H1 (cell line): ENCODE data around the gene MTF1. TPM values are rescaled to one million over a fixed set of nuclear protein-coding genes. Genes with fewer than 3 reads are reported as not detected.

Experiments used
- CTCF ChIA-PET: fragments of 300-600 bp; sonication (Branson Sonifier 250); formaldehyde crosslinking; loops from one replicate; lab custom pipeline; 2021; ENCODE audit not compliant: partially characterized antibody; lab: Charles Lee
- POLR2A ChIA-PET: fragments of 300-600 bp; sonication (Branson Sonifier 250); formaldehyde crosslinking; loops from one replicate; lab custom pipeline; 2021; ENCODE audit warnings: inconsistent platforms; ENCODE audit not compliant: partially characterized antibody; lab: Charles Lee
- DNase-seq, 2 experiments: peaks; one replicate each; pipeline versions ENCODE4 v3.0.0 to v3.0.0-alpha.2; 2010 to 2022; ENCODE audit warnings: low spot score in 2 of 2, low read depth in 1 of 2, mixed read lengths in 1 of 2
- FAIRE-seq: peaks from 2 replicates; lab custom pipeline; 2011; peaks lifted over from hg19 to GRCh38; lab: Jason Lieb, UNC
- H2AFZ ChIP-seq: 2 replicates; pipeline ENCODE4 v1.8.1; 2012; ENCODE audit warnings: low read length, inconsistent platforms
- H2AK5ac ChIP-seq: 2 replicates; pipeline ENCODE4 v1.6.1; 2013; ENCODE audit warnings: low read depth, low read length
- H2BK120ac ChIP-seq: replicated peaks from 2 replicates; pipeline ENCODE3; 2013; ENCODE audit warnings: low read depth, low read length, inconsistent platforms
- H2BK12ac ChIP-seq: 2 replicates; pipeline ENCODE4 v1.6.1; 2013; ENCODE audit warnings: low read depth, low read length
- H2BK15ac ChIP-seq: 2 replicates; pipeline ENCODE4 v1.6.1; 2013; ENCODE audit warnings: low read length
- H2BK20ac ChIP-seq: 2 replicates; pipeline ENCODE4 v1.6.1; 2013; ENCODE audit warnings: low read length
- H2BK5ac ChIP-seq: 2 replicates; pipeline ENCODE4 v1.6.1; 2013; ENCODE audit warnings: low read depth, low read length
- H3K14ac ChIP-seq: 2 replicates; pipeline ENCODE4 v1.6.1; 2013; ENCODE audit warnings: inconsistent platforms; ENCODE audit not compliant: insufficient read length
- H3K18ac ChIP-seq: 2 replicates; pipeline ENCODE4 v1.6.1; 2013; ENCODE audit warnings: low read length; ENCODE audit errors: extremely low read depth
- H3K23ac ChIP-seq: 2 replicates; pipeline ENCODE4 v1.6.1; 2013; ENCODE audit warnings: inconsistent platforms; ENCODE audit not compliant: insufficient read length
- H3K23me2 ChIP-seq: 2 replicates; pipeline ENCODE4 v1.6.1; 2013; ENCODE audit warnings: low read depth, low read length
- H3K27ac ChIP-seq: 2 replicates; pipeline ENCODE4 v1.6.1; 2011; ENCODE audit warnings: low read depth, low read length, inconsistent platforms
- H3K27me3 ChIP-seq, 4 experiments: replicated peaks in 1 of 4; 1 replicate in 1 of 4; 2 replicates in 3 of 4; pipeline versions ENCODE4 v1.6.1 to v1.8.1; 2011 to 2013; ENCODE audit warnings: low read length in 3 of 4, mild to moderate bottlenecking in 3 of 4, inconsistent platforms in 2 of 4, mixed read lengths in 2 of 4, moderate library complexity in 1 of 4; ENCODE audit not compliant: control insufficient read depth in 3 of 4, insufficient read depth in 3 of 4; ENCODE audit errors: extremely low read depth in 1 of 4
- H3K36me3 ChIP-seq, 4 experiments: 2 replicates each; pipeline versions ENCODE4 v1.6.1 to v1.8.1; 2011 to 2013; ENCODE audit warnings: mild to moderate bottlenecking in 4 of 4, low read length in 3 of 4, moderate library complexity in 2 of 4, control low read depth in 1 of 4, inconsistent platforms in 1 of 4; ENCODE audit not compliant: insufficient read depth in 4 of 4, control insufficient read depth in 2 of 4
- H3K4ac ChIP-seq: replicated peaks from 2 replicates; pipeline ENCODE3; 2013; ENCODE audit warnings: low read length, low read depth, mixed read lengths, inconsistent platforms; ENCODE audit not compliant: insufficient read length
- H3K4me1 ChIP-seq, 4 experiments: replicated peaks in 1 of 4; 1 replicate in 1 of 4; 2 replicates in 3 of 4; pipeline versions ENCODE4 v1.6.1 to v1.8.1; 2011 to 2013; ENCODE audit warnings: low read length in 3 of 4, inconsistent platforms in 2 of 4, mixed read lengths in 1 of 4; ENCODE audit not compliant: insufficient read depth in 4 of 4, control insufficient read depth in 3 of 4
- H3K4me2 ChIP-seq, 2 experiments: 2 replicates each; pipeline versions ENCODE4 v1.6.1 to v1.8.1; 2011 to 2013; ENCODE audit warnings: low read depth in 2 of 2, low read length in 2 of 2, control low read depth in 1 of 2, inconsistent platforms in 1 of 2, mild to moderate bottlenecking in 1 of 2; ENCODE audit not compliant: insufficient read depth in 1 of 2
- H3K4me3 ChIP-seq, 4 experiments: fragments of 200-600, 300-600 bp in 1 of 4; sonication (generic), shearing (Covaris generic), sonication (Bioruptor Twin) in 1 of 4; 2 replicates each; pipeline versions ENCODE4 v1.5.1 to v1.8.1; 2011 to 2016; ENCODE audit warnings: low read length in 4 of 4, low read depth in 3 of 4, control low read depth in 2 of 4, inconsistent platforms in 2 of 4, mild to moderate bottlenecking in 2 of 4, mixed read lengths in 1 of 4, moderate library complexity in 1 of 4; ENCODE audit not compliant: insufficient read depth in 2 of 4; ENCODE audit errors: extremely low read depth in 1 of 4
- H3K56ac ChIP-seq: replicated peaks from 2 replicates; pipeline ENCODE3; 2013; ENCODE audit warnings: low read depth, mild to moderate bottlenecking, mixed read lengths, low read length, inconsistent platforms; ENCODE audit not compliant: insufficient read length
- H3K79me1 ChIP-seq: 2 replicates; pipeline ENCODE4 v1.6.1; 2013; ENCODE audit warnings: low read depth, low read length, control low read depth
- H3K79me2 ChIP-seq, 2 experiments: 2 replicates each; pipeline versions ENCODE4 v1.6.1 to v1.8.1; 2012 to 2013; ENCODE audit warnings: low read length in 2 of 2, mild to moderate bottlenecking in 2 of 2, inconsistent platforms in 1 of 2; ENCODE audit not compliant: insufficient read depth in 2 of 2, control insufficient read depth in 1 of 2
- H3K9ac ChIP-seq, 4 experiments: replicated peaks in 1 of 4; 1 replicate in 1 of 4; 2 replicates in 3 of 4; pipeline versions ENCODE4 v1.6.1 to v1.8.1; 2011 to 2013; ENCODE audit warnings: low read depth in 3 of 4, low read length in 3 of 4, control low read depth in 2 of 4, mild to moderate bottlenecking in 2 of 4, moderate library complexity in 2 of 4, inconsistent platforms in 1 of 4; ENCODE audit errors: extremely low read depth in 1 of 4
- H3K9me3 ChIP-seq, 2 experiments: 2 replicates each; pipeline versions ENCODE4 v1.6.1 to v1.8.1; 2012 to 2013; ENCODE audit warnings: mild to moderate bottlenecking in 2 of 2, moderate library complexity in 2 of 2, control low read depth in 1 of 2, inconsistent platforms in 1 of 2, low read depth in 1 of 2, low read length in 1 of 2, mixed read lengths in 1 of 2; ENCODE audit not compliant: insufficient read depth in 2 of 2
- H4K20me1 ChIP-seq, 2 experiments: replicated peaks in 1 of 2; 2 replicates each; pipeline versions ENCODE3 to v1.8.1; 2011 to 2013; ENCODE audit warnings: inconsistent platforms in 2 of 2, low read length in 2 of 2, mild to moderate bottlenecking in 1 of 2; ENCODE audit not compliant: insufficient read depth in 2 of 2, control insufficient read depth in 1 of 2
- H4K5ac ChIP-seq: 2 replicates; pipeline ENCODE4 v1.6.1; 2013; ENCODE audit warnings: low read length, low read depth, mixed read lengths, inconsistent platforms; ENCODE audit not compliant: insufficient read length
- H4K8ac ChIP-seq: 2 replicates; pipeline ENCODE4 v1.8.0; 2013; ENCODE audit warnings: mild to moderate bottlenecking, moderate library complexity, low read length, inconsistent platforms; ENCODE audit not compliant: insufficient read depth; ENCODE audit errors: extremely low read depth
- H4K91ac ChIP-seq: replicated peaks from 2 replicates; pipeline ENCODE3; 2013; ENCODE audit warnings: low read length, mixed read lengths, inconsistent platforms; ENCODE audit not compliant: insufficient read length
- CBX8 ChIP-seq: fragments of 300-800, 300-1000 bp; sonication (generic); IDR thresholded peaks from 2 replicates; pipeline ENCODE4 v1.7.1; 2016; ENCODE audit warnings: low read depth, low read length, borderline replicate concordance
- CEBPB ChIP-seq: IDR thresholded peaks from 2 replicates; pipeline ENCODE4 v1.6.1; 2012; ENCODE audit warnings: low read depth, low read length
- WGBS, 2 experiments: shearing (Covaris generic) in 1 of 2; methylation state at CpG; one replicate each; pipeline versions ENCODE4 v1.1.6 to v1.1.7; 2013 to 2015; ENCODE audit warnings: low lambda C conversion rate in 2 of 2, mixed read lengths in 2 of 2, inconsistent platforms in 1 of 2, low coverage in 1 of 2, missing lambda C conversion rate in 1 of 2; ENCODE audit not compliant: insufficient replicate concordance in 2 of 2, insufficient coverage in 1 of 2, insufficient read length in 1 of 2; ENCODE audit errors: extremely low coverage in 1 of 2, missing lambda C conversion rate in 1 of 2; 5-methylcytosine and 5-hydroxymethylcytosine counted together
- polyA plus RNA-seq, 7 experiments: library from polyadenylated mRNA; depleted of rRNA in 3 of 7; stranded (reverse) in 5 of 7; unstranded in 2 of 7; fragments of >200 nt in 5 of 7; fragments of 200-250 nt in 2 of 7; gene quantifications; 1 replicate in 5 of 7; 2 replicates in 1 of 7; 4 replicates in 1 of 7; pipeline versions ENCODE4 v1.2.1 to v1.2.3, GENCODE V29; 2011 to 2013; ENCODE audit warnings: missing spikeins in 2 of 7, mixed read lengths in 2 of 7
- total RNA-seq: library from RNA; stranded (reverse); fragmentation: NEBNext Ultra II Directional; extraction: Animal tissue kit (Norgen Biotek cat#: 25700); gene quantifications from 2 replicates; pipeline ENCODE4 v1.2.1, GENCODE V29; 2021

MTF1 gene
- total and polyA plus RNA-seq, 2 of the 8 experiments (the other 6 are each of a cell fraction or from before 2014, with no cell fraction given): 4.0 to 15.5 TPM

GRCh38 chr1:37893673-37894072 lies 34.3 kb upstream of the MTF1 start:
- WGBS, 2 experiments: 88% methylated on average over 2 of the region's 2 CpGs; no CpG with 5 or more reads in 1 of the 2 experiments
- ChIA-PET POLR2A (interaction anchor here (0.8 kb wide), 1 partner anchor 119 kb away, joined by 3 read pairs; no protein-coding TSS in a partner anchor), CTCF (interaction anchor here (0.7 to 4.2 kb wide), 7 partner anchors 13 to 210 kb away, joined by 3 to 18 read pairs (median 3); no protein-coding TSS in a partner anchor)
- Histone ChIP-seq H3K4me3 (no peak overlapping the region), H3K4me1 (no peaks in the 10 kb centered on the region), H3K9ac (no peak overlapping the region), H3K27ac (no peak overlapping the region), H3K79me1 (no peaks in the 10 kb centered on the region), H4K91ac (no peak overlapping the region), H3K4ac (no peak overlapping the region), H3K23me2 (no peaks in the 10 kb centered on the region), H2BK12ac (no peak overlapping the region), H3K4me2 (no peak overlapping the region), H4K20me1 (no peaks in the 10 kb centered on the region), H2AFZ (no peak overlapping the region), H3K14ac (no peak overlapping the region), H2BK20ac (no peak overlapping the region), H3K18ac (no peak overlapping the region), H3K23ac (no peak overlapping the region), H3K79me2 (no peaks in the 10 kb centered on the region), H4K5ac (no peak overlapping the region), H3K27me3 (no peaks in the 10 kb centered on the region), H3K36me3 (peaks cover 0 to 8% (median 3%) of the 10 kb centered on the region in 4 experiments; a peak in 2 of 8 replicates), H4K8ac (no peak overlapping the region), H2BK5ac (no peak overlapping the region), H3K9me3 (no peaks in the 10 kb centered on the region; a peak in 2 of 4 replicates), H2BK15ac (no peak overlapping the region), H3K56ac (no peak overlapping the region), H2AK5ac (no peak overlapping the region), H2BK120ac (no peak overlapping the region)
- DNase-seq (no peak), FAIRE-seq (no peak)
- TF ChIP-seq CEBPB: no peak
- TF ChIP-seq CBX8: no peak
